Measurements from ENCODE around the gene PDE4B.
A peak's percentile ranks its signal among the peaks of the same experiment; 100 is the strongest.

The PDE4B gene

DNA sequence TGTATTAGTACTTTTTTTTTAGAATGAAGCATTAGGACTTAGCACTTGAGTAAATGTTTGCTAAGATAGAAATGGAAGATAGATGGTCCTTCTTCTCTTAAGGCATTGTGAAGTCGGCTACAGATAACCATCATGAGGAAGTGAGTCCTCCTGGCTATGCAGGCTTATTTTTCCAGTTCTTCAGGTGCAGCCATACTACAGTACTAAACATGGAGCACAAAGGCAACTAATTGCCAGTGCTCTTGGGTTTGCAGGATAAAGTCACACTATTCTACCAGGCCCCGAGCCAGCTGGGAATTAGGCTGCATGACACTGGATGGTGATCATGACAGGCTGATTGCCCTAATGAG lies 543.9 kb downstream of the PDE4B start:
- no peak for DNase-seq (ENCODE audit: low spot score)

DNA sequence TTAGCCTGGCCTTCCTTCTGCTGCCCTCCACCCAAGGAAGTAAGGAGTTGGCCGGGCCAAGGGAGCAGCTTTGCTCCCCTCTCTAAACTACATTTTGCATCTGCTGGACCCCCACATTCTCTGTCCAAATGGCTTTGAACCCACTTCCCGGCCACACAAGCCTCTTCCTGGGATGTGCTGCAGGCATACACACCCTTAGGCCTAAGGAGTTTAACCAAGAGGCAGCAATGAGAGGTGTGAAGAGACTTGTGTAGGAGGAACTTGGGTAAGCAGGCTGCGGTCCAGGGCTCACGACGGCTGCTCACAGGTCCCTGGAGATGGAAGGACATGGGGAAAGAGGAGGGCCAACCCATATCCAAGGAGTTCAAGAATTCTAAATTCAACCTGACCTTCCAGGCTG lies 544.6 kb downstream of the PDE4B start:
- DNase-seq (ENCODE audit: low spot score) = no peak

DNA sequence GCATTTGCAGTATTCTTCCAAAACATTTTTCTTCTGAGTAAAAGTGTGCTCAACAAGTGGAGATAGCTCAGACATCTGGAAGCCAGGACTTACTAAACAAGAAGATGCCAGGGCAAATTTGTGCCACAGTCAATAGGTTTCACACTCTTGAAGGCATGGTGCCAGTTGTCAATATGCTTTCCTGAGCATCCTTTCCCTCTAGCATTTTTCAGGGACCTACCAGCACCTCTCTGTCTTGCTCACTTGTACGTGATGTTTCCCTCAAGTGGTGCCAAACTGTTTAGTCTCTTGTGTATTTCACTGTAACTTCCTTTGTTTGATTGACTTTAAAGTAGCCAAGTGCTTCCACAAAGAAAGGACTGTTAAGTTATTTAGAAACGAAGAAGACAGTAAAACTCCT lies 547.2 kb downstream of the PDE4B start:
- DNase-seq (ENCODE audit: low spot score) = no peak

DNA sequence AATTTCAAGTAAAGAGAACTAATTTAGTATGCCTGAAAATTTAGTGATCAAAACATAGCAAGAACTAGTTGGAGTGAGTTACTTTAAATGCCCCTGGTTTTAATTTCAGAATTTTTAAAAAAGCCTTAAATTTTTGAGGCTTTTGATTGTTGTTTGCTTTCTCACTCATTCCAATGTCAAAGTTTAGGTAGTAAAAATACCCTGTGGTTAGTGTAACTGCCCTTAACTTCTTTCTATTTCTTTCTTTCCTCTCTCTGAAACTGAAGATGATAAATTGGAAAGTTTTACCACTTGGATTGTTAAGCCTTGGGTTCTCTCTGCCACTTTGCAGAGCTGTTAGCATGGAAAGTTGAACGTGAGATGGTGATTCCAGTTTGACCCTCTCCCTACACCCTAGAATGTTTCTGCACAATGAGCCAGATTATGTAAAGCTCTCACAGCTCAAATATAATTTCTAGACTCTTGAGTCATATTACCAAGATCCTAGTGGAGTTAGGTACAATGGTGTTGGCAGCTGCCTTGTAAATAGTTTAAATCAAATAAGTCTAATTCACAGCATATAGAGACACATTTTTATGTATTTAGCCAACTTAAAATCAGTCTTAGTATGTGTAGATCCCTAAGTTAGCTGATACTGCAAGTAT lies 548.9 kb downstream of the PDE4B start:
- no peak for DNase-seq (ENCODE audit: low spot score)

DNA sequence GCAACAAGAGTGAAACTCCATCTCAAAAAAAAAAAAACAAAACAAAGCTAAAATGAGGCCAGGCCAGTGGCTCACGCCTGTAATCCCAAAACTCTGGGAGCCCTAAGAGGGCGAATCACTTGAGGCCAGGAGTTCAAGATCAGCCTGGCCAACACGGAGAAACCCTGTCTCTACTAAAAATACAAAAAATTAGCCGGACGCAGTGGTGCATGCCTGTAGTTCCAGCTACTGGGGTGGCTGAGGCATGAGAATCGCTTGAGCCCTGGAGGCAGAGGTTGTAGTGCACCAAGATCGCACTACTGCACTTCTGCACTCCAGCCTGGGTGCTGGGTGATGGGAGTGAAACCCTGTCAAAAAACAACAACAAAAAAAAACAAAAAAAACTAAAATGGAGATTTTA lies 550.0 kb downstream of the PDE4B start:
- DNase-seq (ENCODE audit: low spot score) = no peak

DNA sequence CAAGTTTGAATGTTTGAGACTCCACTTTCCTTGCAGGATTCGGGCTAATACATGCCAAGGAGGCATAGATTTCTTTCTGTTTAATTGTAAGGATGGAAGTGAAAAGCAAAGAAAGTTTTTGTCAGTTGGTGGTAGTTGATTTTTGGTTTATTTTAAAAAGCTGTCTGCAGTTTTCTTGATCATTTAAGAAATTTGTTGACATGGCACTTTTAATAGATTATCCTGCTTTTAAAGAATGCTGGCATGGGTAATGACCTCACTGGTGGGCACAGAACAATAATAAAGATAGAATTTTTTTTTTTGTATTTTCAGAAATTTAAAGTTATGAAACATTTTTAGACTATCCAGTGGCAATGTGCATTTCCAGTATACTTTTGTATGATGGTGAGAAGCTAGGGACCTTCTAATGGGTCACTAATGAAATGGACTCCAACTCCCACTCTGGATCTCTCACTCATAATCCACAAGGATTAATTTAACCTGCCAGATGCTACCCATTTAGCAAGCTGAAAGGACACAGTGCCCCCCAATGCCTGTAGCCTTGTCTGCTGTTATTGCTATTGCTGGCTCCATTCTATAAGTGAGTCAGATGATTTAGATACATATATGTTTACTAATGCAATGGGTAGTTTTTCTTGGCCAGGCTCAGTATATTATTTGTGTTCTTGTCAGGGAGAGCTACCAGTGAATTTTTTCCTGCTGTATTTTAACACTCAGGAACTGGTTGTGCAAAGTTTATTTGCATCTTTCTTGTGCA lies 551.1 kb downstream of the PDE4B start:
- no peak for DNase-seq (ENCODE audit: low spot score)

DNA sequence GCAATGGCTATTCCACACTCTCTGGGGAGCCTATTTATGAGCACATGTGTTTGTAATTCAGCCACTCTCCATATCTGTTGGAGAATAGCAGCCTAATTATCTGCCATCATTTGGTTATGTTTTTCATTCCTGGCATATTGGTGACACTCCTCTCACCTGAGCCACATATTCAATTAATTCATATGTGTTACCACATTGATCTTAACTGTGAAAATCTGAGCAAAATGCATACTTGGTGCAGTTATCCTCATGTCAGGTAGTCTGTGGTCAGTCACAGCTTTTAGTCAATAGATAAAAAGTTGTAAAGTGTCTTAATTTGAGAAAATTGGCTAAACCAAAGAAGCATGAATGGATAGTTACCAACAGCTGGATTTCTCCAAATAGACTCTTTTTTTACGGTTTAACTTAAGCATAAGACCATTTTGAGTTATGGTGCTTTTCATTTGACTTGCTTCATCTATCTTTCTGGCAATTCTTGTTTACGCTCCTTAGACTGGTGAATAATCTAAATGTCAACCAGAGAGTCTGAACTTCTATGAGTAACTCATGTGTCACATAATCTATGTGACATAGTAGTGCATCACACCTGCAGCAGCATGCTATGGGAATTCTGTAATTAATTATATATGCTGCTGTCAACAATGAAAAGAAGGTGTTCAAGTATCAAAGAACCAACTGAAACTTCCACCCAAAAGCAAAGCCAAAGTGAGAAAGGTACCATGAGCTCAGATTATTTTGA lies 553.5 kb downstream of the PDE4B start:
- DNase-seq (ENCODE audit: low spot score) = no peak

DNA sequence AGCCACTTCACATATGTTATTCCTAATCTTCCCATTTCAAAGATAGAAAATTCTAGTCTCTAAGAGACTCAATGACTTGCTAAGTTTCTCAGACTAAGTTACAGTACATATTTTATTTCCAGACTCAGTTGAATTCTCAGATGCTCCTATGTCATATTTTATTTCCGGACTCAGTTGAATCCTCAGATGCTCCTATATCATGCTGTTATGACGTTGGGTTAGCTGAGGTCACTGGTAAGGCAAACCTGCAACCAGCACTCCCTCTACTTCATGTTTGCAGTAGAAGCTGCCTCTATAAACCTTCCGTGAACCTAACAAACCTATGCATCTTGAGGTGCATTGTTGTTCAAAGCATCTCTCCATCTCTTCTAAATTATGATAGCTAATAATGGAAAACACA lies 554.2 kb downstream of the PDE4B start:
- no peak for DNase-seq (ENCODE audit: low spot score)

DNA sequence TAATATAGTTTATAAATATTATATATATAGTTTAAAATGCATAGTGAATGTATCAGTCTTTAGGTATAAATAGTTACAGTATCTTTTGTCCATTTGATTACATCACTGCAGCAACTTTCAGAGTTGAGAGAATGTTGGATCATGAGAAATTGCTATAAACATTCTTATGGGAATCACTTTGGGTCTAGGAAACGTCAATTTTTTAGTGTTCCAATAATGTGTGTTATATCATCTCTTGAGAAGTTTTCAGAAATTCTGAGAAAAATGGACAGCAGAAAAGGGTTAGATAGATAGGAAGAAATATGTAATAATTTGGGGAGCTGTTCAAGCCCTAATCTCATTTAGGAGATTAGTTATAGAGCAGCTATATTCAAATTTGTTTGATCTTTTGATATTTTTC lies 556.1 kb downstream of the PDE4B start:
- DNase-seq (ENCODE audit: low spot score) = no peak

DNA sequence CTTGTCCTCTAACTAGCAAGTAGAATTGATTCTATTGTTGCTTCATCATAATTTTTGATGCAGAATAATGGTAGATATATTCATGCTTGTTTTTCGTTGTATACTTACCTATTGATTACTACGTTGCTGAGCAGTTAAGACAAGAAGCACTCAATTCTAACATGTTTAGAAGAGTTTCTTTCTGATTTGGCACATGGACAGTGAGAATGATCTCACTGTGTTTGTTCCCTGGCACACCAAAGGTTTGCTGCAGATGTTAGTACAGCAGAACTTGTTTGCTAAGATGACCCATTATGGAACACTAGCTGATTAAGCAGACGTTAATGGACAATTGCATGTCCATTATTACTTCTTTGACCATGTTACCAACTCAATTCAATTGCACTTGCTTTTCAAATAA lies 556.5 kb downstream of the PDE4B start:
- DNase-seq (ENCODE audit: low spot score) = no peak

DNA sequence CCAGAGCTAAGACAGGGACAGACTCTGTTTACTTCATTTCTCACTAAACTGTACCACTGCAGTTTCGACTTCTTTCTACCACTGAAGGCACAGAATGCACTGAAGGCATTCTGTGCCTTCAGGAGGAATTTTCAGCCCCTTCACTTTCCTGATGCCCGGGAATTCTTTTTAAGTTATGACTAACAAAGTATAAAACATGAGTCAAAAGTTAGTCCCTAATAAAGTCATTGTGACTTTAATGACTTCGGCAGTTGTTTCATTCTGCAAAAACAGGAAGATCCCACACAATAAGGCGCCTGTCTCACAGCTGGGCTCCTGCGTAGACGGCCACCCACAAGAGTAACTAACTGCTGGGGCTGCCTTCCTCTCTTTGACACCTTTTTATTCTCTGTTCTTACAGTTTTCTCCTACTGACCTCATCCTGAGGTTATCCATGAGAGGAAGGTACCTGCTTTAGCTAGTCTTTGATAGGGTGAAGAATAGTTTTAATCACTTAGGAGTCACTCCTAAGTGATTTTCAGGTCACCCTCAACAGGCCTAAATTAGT lies 557.4 kb downstream of the PDE4B start:
- DNase-seq (ENCODE audit: low spot score) = peak; percentile 56

DNA sequence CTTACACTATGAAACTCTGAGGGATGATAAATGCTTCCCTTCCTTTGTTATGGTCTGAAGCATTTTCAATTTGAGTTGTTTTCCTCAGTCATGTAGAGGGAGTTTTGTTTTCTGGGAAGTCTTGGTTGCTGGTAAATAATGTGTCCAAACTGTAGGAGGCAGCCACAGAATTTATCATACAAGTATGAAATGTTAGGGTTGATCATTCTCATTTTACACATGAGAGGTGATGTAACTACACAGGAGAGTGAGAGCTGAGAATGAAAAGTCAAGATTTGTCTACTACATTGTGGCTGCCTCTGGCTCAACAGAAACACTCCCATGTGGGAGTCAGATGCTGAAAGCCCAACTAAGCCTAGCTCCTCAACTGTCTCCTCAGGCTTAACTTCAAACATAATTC lies 558.8 kb downstream of the PDE4B start:
- DNase-seq (ENCODE audit: low spot score) = no peak

DNA sequence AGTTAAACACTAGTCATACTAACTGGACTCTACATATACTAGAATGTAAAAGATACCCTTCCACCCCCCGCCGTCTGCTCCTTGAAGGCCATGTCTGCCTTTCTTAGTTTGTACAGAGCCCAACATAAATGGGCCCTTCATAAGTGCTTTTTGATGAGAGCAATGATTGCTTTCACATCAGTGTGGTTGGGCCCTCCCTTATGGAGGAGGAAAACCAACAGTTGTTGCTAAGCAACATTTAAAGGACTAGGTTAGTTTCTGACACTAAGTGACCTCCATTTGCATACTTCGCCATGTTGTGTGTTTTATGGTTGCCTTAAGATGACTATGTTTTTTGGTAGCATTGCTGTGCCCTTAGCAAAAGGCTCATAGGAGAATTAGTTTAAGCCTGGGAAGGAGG lies 559.2 kb downstream of the PDE4B start:
- peak; percentile 79 for DNase-seq (ENCODE audit: low spot score)

DNA sequence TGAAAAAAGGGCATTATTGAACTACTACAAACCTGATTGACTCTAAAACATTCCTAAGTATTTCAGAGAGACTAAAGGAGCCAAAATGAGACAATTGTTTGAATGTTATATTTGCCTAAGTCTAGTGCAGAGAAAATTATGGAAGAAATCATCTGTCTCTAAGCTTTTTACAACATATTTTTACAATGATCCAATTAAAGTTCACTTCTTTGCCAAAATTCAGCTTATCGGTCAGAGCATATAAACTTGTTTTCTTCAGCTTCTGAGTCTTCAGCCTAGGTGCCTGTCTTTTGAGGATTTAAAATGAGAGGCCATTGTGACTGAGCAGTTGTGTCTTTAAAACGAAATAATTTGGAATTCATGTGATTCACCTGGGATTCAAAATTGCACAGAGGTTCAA lies 560.1 kb downstream of the PDE4B start:
- DNase-seq (ENCODE audit: low spot score) = no peak

DNA sequence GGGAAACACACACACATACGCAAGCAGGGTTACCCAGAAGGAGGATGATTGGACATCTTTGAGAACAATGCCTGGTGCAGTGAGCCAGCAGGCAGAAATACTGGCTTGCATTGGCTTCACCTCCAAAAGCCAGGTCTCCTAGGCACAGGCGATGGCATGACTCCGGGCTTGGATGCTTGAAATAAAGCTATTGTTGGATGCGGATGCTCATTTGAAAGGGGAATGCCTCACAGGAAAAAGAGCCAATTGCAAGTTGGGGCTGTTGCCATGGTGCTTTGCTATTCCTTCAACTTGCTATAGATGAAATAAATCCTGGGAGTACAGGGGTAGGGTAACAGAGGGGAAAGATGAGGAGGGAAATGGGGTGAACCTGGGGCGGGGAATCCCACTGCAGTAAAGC lies 560.6 kb downstream of the PDE4B start:
- DNase-seq (ENCODE audit: low spot score) = no peak

DNA sequence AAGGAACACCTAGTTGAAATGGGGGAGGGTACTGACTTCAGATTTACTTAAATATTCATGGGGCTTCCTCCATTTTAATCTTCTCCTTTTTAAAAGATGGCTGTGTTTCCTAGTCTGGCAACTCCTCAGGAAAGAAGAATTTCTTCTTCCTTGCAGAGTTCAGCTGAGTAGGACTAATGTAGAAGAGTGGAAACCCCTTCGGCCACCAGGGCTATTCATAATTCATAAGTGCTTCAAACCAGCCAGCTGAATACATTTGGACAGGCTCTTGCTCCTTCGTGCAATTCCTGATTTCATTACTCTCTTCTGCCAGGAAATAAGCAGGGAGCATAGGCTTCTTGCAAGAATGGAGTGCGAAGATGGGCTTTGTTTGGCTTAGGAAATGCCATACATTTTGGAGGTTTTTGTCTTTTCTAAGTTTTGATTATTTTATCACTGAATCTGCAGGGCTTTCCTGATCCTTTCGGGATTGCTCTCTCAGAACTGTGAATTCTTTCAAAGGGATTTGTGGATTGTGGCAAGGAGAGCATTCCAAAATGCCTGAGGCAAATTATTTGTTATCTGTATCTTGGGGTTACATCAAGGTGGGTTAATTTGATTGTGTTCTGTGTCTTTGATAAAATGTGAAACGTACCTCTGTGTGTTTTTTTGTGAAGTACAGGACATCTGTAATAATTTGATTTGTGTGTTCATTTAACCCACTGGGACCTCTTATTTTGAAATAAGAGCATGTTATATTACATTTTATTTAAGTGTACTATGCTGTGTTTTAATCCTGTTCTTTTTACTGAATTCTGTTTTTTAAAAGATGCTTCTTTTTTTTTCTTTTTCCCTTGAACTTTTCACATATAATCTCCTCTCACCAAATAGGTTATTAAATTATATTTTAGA lies 561.9 kb downstream of the PDE4B start:
- no peak for DNase-seq (ENCODE audit: low spot score)

DNA sequence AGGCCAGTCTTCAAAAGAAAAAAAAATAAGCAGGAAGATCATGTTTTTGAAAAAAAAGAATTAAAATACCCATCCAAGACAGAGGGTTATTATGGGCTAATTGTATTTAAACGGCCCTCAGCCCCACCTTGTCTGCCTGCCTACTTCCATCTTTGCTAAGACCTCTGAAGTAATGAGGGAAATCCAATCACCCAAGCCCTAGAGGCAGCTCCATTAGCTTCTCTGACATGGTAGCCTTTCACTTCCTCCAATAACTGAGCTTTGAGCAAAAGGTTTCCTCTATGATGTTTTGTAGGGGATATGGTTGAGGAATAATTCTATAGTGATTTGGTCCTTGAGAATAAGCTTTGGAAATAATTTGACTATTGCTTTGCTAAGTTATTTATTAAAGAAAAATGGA lies 563.1 kb downstream of the PDE4B start:
- DNase-seq (ENCODE audit: low spot score) = no peak

DNA sequence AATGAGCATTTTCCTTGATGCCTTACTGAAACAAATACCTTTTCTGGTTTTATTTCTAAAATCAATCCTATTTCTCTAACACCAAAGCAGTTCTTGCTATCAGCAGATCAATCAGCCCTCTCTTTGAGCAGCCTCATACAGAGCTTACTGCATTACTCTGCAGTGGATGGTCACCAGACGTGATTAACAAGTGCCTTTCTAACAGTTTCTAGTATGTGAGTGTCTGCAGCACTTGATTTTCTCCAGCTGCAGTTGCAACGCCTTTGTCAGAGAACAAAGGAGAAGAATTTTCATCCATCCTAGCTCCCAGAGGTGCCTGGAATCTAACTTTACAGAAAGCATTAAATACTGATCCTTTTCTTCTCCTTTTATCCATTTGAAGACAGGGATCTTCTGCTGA lies 563.9 kb downstream of the PDE4B start:
- DNase-seq (ENCODE audit: low spot score) = no peak

DNA sequence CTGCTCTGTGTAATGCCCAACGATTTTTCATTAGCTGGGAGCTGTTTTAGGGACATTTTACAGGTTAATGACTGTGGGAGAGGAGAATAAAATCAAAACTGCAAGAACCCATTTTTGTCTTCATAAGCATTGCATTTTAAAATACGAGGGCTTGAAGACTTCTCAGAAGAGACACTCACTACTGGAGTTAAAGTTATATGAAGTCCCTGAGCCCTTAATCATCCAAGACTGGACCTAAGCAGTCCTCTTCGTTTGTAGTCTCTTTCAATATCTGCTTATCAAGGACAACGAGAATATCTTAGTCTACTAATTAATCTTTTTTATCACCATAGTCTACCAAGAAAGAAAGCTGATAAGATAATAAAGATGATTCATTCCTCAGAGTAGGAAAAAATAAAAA lies 564.3 kb downstream of the PDE4B start:
- DNase-seq (ENCODE audit: low spot score) = no peak

DNA sequence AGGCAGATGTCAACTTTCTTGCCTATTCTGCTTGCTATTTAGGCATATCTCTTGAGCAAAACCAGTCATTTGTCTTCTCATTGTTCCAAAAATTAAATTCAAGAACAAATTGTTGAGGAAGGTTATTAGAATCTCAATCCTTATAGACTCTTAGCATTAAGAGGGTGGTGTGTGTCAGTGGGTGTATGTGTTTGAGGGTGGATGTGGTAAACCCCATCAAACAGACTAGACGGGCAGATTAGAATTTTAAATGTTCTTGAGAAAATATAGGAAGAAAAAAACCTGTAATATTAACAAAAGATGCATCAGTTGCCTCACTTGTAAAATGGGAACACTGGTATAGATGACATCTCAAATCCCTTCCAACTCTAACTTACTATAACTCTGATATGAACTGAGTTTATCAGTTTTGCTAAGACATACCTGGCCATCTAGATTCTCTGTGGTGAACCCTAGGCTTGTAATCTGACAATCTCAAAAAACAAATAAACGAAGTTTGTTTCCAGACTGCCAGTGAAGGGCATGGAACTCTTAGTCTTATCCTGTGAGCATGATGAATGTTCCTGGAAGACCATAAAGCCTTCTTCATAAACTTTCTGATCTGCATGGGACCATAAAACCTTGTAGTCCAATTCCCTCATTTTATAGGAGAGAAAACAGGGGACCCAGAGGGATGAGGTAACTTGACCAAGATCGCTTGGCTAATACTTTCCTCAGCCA lies 564.9 kb downstream of the PDE4B start:
- peak; percentile 51 for DNase-seq (ENCODE audit: low spot score)

DNA sequence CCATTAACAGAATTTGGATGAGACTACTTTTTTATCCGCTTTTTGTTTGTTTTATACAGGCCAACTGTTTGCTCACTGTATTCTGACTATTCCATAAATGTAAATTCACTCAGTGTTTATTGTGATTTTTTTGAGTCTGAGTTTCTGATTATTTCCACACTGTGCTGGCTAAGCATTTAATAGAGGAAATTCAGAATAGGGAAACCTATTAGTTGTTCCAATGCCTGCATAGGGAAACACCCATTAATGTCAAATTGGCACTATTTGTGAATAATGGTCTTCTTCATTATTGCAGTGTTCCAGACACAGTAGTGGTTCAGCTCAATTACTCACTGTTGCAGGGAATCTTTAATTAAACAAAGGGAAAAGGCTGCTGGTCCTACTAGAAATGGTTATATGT lies 566.6 kb downstream of the PDE4B start:
- DNase-seq (ENCODE audit: low spot score) = no peak
